ENCODE data around the gene SCYL2. TPM values are rescaled to one million over a fixed set of nuclear protein-coding genes. Genes with fewer than 3 reads are reported as not detected.

Gene SCYL2
- total and polyA plus RNA-seq, 10 of the 15 experiments (the other 5 are each of a cell fraction or from before 2014, with no cell fraction given) = 5.4 to 34.3 (median 26.9) TPM

DNA sequence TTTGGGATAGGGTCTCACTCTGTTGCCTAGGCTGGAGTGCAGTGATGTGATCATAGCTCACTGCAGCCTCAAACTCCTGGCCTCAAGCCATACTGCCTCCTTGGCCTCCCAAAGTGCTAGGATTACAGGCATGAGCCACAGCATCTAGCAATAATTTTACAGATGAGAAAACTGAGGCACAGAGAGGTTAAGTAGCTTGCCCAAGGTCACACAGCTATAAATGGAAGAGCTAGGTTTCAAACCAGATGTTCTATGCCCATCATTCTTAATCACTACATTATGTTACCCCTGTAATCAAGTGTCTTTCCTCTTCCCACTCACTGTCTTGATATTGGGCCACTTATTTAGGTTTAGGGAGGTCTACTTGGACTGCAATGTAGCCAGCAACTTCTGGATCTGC is 93.5 kb downstream of the SCYL2 start:
- CTCF ChIA-PET = interaction anchor here (1.1 to 2.6 kb wide), 3 partner anchors 9 to 312 kb away, joined by 3 to 9 read pairs (median 6); no protein-coding TSS in a partner anchor
- in situ Hi-C loops (cut with MboI) = no loop called here
- TF ChIP-seq ZBED1 (IDR thresholded peaks at IDR 0.05; ENCODE audit: borderline replicate concordance) = no peak
- no peak for TF ChIP-seq RELB (IDR thresholded peaks at IDR 0.05; ENCODE audit: low read depth)
- TF ChIP-seq MEF2A (IDR thresholded peaks at IDR 0.05; ENCODE audit: insufficient read depth, low read depth, low read length) = no peak
- TF ChIP-seq ATF3 (IDR thresholded peaks at IDR 0.05; ENCODE audit: borderline replicate concordance, extremely low read depth, low read depth, low read length) = no peak
- TF ChIP-seq E2F8 (IDR thresholded peaks at IDR 0.05; ENCODE audit: low read depth, partially characterized antibody) = no peak
- TF ChIP-seq, protein P1, sequence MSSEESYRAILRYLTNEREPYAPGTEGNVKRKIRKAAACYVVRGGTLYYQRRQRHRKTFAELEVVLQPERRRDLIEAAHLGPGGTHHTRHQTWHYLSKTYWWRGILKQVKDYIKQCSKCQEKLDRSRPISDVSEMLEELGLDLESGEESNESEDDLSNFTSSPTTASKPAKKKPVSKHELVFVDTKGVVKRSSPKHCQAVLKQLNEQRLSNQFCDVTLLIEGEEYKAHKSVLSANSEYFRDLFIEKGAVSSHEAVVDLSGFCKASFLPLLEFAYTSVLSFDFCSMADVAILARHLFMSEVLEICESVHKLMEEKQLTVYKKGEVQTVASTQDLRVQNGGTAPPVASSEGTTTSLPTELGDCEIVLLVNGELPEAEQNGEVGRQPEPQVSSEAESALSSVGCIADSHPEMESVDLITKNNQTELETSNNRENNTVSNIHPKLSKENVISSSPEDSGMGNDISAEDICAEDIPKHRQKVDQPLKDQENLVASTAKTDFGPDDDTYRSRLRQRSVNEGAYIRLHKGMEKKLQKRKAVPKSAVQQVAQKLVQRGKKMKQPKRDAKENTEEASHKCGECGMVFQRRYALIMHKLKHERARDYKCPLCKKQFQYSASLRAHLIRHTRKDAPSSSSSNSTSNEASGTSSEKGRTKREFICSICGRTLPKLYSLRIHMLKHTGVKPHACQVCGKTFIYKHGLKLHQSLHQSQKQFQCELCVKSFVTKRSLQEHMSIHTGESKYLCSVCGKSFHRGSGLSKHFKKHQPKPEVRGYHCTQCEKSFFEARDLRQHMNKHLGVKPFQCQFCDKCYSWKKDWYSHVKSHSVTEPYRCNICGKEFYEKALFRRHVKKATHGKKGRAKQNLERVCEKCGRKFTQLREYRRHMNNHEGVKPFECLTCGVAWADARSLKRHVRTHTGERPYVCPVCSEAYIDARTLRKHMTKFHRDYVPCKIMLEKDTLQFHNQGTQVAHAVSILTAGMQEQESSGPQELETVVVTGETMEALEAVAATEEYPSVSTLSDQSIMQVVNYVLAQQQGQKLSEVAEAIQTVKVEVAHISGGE (CRISPR knock-in tag; IDR thresholded peaks at IDR 0.05) = no peak
- no peak for TF ChIP-seq PRDM15 (CRISPR knock-in tag; IDR thresholded peaks at IDR 0.05)
- TF ChIP-seq NFYB (IDR thresholded peaks at IDR 0.05; ENCODE audit: insufficient read depth, low read depth, low read length) = no peak
- TF ChIP-seq, protein P2, sequence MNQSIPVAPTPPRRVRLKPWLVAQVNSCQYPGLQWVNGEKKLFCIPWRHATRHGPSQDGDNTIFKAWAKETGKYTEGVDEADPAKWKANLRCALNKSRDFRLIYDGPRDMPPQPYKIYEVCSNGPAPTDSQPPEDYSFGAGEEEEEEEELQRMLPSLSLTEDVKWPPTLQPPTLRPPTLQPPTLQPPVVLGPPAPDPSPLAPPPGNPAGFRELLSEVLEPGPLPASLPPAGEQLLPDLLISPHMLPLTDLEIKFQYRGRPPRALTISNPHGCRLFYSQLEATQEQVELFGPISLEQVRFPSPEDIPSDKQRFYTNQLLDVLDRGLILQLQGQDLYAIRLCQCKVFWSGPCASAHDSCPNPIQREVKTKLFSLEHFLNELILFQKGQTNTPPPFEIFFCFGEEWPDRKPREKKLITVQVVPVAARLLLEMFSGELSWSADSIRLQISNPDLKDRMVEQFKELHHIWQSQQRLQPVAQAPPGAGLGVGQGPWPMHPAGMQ (IDR thresholded peaks at IDR 0.05; ENCODE audit: borderline replicate concordance) = no peak
- no peak for TF ChIP-seq MTA3 (IDR thresholded peaks at IDR 0.05; ENCODE audit: borderline replicate concordance, low read length)

More for the DNA sequence above, 93.5 kb downstream of the SCYL2 start:
- Histone ChIP-seq H3K4me1 (ENCODE audit: control insufficient read depth, insufficient read depth, low read length) (no peaks in the 10 kb centered on the region), H3K36me3 (ENCODE audit: control insufficient read depth in 2 of 2, insufficient read depth in 2 of 2, low read length in 1 of 2) (no peaks in the 10 kb centered on the region), H2AFZ (ENCODE audit: control insufficient read depth, low read depth, low read length) (no peak overlapping the region), H4K20me1 (ENCODE audit: control insufficient read depth, insufficient read depth) (no peaks in the 10 kb centered on the region), H3K79me2 (ENCODE audit: control insufficient read depth, insufficient read depth, low read length) (no peaks in the 10 kb centered on the region), H3K4me2 (ENCODE audit: control insufficient read depth, insufficient read depth) (no peak overlapping the region), H3K9ac (ENCODE audit: control insufficient read depth, insufficient read depth, low read length) (no peak overlapping the region), H3K9me3 (replicated peaks; ENCODE audit: control insufficient read depth, insufficient read depth, low read length) (no peaks in the 10 kb centered on the region), H3K4me3 (no peak overlapping the region), H3K27ac (ENCODE audit: control insufficient read depth, insufficient read depth) (no peak overlapping the region), H3K27me3 (replicated peaks in 1 of 2; ENCODE audit: control insufficient read depth in 2 of 2, insufficient read depth in 2 of 2, low read length in 1 of 2) (peaks cover 0 to 3% of the 10 kb centered on the region in 2 experiments; a peak in 1 of 4 replicates)
- BruUV-seq (replicated peaks) = no TSS peak
- intact Hi-C loops (cut with micrococcal nuclease; ENCODE audit: unreplicated experiment) = no loop called here
- ATAC-seq = no peak
- RAD21 ChIA-PET (ENCODE audit: unreplicated experiment) = no interaction called here
- SMC1A ChIA-PET (ENCODE audit: uncharacterized antibody, unreplicated experiment) = interaction anchor here (1.4 kb wide), 1 partner anchor 10 kb away, joined by 3 read pairs; no protein-coding TSS in a partner anchor
- POLR2A ChIA-PET = no interaction called here
- FAIRE-seq = no peak
- no peak for DNase-seq (ENCODE audit: low read depth, low spot score)

Measured in GM12878 (cell line).